Chondrocyte (in vitro differentiated cells): ENCODE measurements around the gene PXN. TPM values are rescaled to one million over a fixed set of nuclear protein-coding genes. Genes with fewer than 3 reads are reported as not detected.
"Not testable (repeated sequence)": the region's sequence is repeated elsewhere in the genome, so short reads cannot be mapped to it uniquely, and the experiment has no call there.

ENCODE experiments used
- DNase-seq: peaks from one replicate; pipeline ENCODE4 v3.0.0; 2021; ENCODE audit warnings: mixed read lengths, low spot score
- H3K27ac Mint-ChIP-seq: one replicate; pipeline ENCODE4 v1.8.0; 2021; ENCODE audit warnings: mild to moderate bottlenecking, moderate library complexity, mixed read lengths; ENCODE audit not compliant: unreplicated experiment
- H3K27me3 Mint-ChIP-seq: 2 replicates; pipeline ENCODE4 v1.8.0; 2021; ENCODE audit warnings: low read depth, mixed read lengths
- H3K36me3 Mint-ChIP-seq: 2 replicates; pipeline ENCODE4 v1.8.0; 2021; ENCODE audit warnings: low read depth, mixed read lengths
- H3K4me1 Mint-ChIP-seq: 2 replicates; pipeline ENCODE4 v1.8.0; 2021; ENCODE audit warnings: low read depth, mild to moderate bottlenecking, mixed read lengths
- H3K4me3 Mint-ChIP-seq: one replicate; pipeline ENCODE4 v1.8.0; 2021; ENCODE audit warnings: mild to moderate bottlenecking, moderate library complexity, mixed read lengths; ENCODE audit not compliant: unreplicated experiment
- H3K9me3 Mint-ChIP-seq: 2 replicates; pipeline ENCODE4 v1.8.0; 2021; ENCODE audit warnings: low read depth, mixed read lengths
- CTCF ChIP-seq: fragments of 200-600 bp; sonication (generic); IDR thresholded peaks from 2 replicates; pipeline ENCODE4 v1.5.0; 2021; ENCODE audit warnings: antibody characterized with exemption, mild to moderate bottlenecking, moderate library complexity
- total RNA-seq: library from RNA; stranded (reverse); gene quantifications from 3 replicates; pipeline ENCODE4 v1.2.1, GENCODE V29; 2021

Gene PXN
- total RNA-seq, 1 donor from 2014 or later = 70.5 TPM

- no peaks in the 10 kb centered on the region for H3K27me3 Mint-ChIP-seq
- H3K4me1 Mint-ChIP-seq = peaks cover 3% of the 10 kb centered on the region
- H3K9me3 Mint-ChIP-seq = no peaks in the 10 kb centered on the region
- no peak for TF ChIP-seq CTCF
- H3K36me3 Mint-ChIP-seq = peaks cover 12% of the 10 kb centered on the region
- no peak overlapping the region for H3K27ac Mint-ChIP-seq
- no peak for DNase-seq
- no peak overlapping the region for H3K4me3 Mint-ChIP-seq
Observed at GRCh38 chr12:120207227-120207626, 58.3 kb downstream of the PXN start.

- H3K4me1 Mint-ChIP-seq, H3K27ac Mint-ChIP-seq: not testable (repeated sequence)
Observed at GRCh38 chr12:120206781-120207180, 58.7 kb downstream of the PXN start.

GRCh38 chr12:120206228-120206627 is 59.3 kb downstream of the PXN start:
- Mint-ChIP-seq H3K27ac (no peak overlapping the region), H3K4me1 (peaks cover 7% of the 10 kb centered on the region), H3K27me3 (no peaks in the 10 kb centered on the region), H3K36me3 (peaks cover 4% of the 10 kb centered on the region), H3K4me3 (no peak overlapping the region), H3K9me3 (no peaks in the 10 kb centered on the region)
- TF ChIP-seq CTCF = no peak
- no peak for DNase-seq

More at GRCh38 chr12:120206781-120207180, 58.7 kb downstream of the PXN start:
- not testable (repeated sequence) for H3K4me3 Mint-ChIP-seq, H3K9me3 Mint-ChIP-seq, H3K27me3 Mint-ChIP-seq, DNase-seq, H3K36me3 Mint-ChIP-seq

GRCh38 chr12:120204171-120204570 is 61.4 kb downstream of the PXN start:
- no peak for DNase-seq
- Mint-ChIP-seq H3K4me3 (no peak overlapping the region), H3K27ac (no peak overlapping the region), H3K36me3 (peaks cover 7% of the 10 kb centered on the region), H3K9me3 (no peaks in the 10 kb centered on the region), H3K4me1 (peaks cover 18% of the 10 kb centered on the region), H3K27me3 (no peaks in the 10 kb centered on the region)
- TF ChIP-seq CTCF = no peak

GRCh38 chr12:120200364-120200800 is 65.1 kb downstream of the PXN start:
- Mint-ChIP-seq H3K27ac (peak overlapping the region; percentile 99), H3K36me3 (peaks cover 26% of the 10 kb centered on the region), H3K4me1 (peaks cover 50% of the 10 kb centered on the region), H3K4me3 (peak overlapping the region; percentile 97), H3K9me3 (no peaks in the 10 kb centered on the region), H3K27me3 (no peaks in the 10 kb centered on the region)
- no peak for DNase-seq
- TF ChIP-seq CTCF = no peak

- no peaks in the 10 kb centered on the region for H3K9me3 Mint-ChIP-seq
- H3K27me3 Mint-ChIP-seq = no peaks in the 10 kb centered on the region
- no peak for DNase-seq
- peaks cover 56% of the 10 kb centered on the region for H3K4me1 Mint-ChIP-seq
- peaks cover 26% of the 10 kb centered on the region for H3K36me3 Mint-ChIP-seq
- no peak for TF ChIP-seq CTCF
- peak overlapping the region; percentile 97 for H3K4me3 Mint-ChIP-seq
- H3K27ac Mint-ChIP-seq = peak overlapping the region; percentile 99
Observed at GRCh38 chr12:120199595-120200306, 65.8 kb downstream of the PXN start.
